NT2/D1 (cell line): ENCODE data around the gene PKNOX2.

Experiments
- DNase-seq: peaks from one replicate; pipeline ENCODE4 v3.0.0-alpha.2; 2011; ENCODE audit warnings: low read depth, low spot score
- H3K27me3 ChIP-seq: 2 replicates; pipeline ENCODE4 v1.6.0; 2011; ENCODE audit warnings: mild to moderate bottlenecking; ENCODE audit not compliant: insufficient read length, insufficient read depth
- H3K36me3 ChIP-seq: 2 replicates; pipeline ENCODE4 v1.6.1; 2011; ENCODE audit warnings: mild to moderate bottlenecking, low read length, mixed read lengths; ENCODE audit not compliant: insufficient read depth, insufficient read length
- H3K4me1 ChIP-seq: 2 replicates; pipeline ENCODE4 v1.5.1; 2011; ENCODE audit not compliant: insufficient read depth, insufficient read length
- H3K4me3 ChIP-seq: 2 replicates; pipeline ENCODE4 v1.5.1; 2011; ENCODE audit warnings: low read depth; ENCODE audit not compliant: insufficient read length
- H3K9ac ChIP-seq: 2 replicates; pipeline ENCODE4 v1.6.0; 2011; ENCODE audit warnings: low read depth; ENCODE audit not compliant: insufficient read length
- H3K9me3 ChIP-seq: 2 replicates; pipeline ENCODE4 v1.5.1; 2011; ENCODE audit warnings: mild to moderate bottlenecking, low read length; ENCODE audit not compliant: insufficient read depth
- SUZ12 ChIP-seq: IDR thresholded peaks from 2 replicates; pipeline ENCODE4 v1.6.1; 2011; ENCODE audit not compliant: insufficient read length, insufficient read depth; ENCODE audit errors: extremely low read depth
- YY1 ChIP-seq: IDR thresholded peaks from 2 replicates; pipeline ENCODE4 v1.6.1; 2011; ENCODE audit not compliant: insufficient read length, insufficient read depth
- ZNF274 ChIP-seq: IDR thresholded peaks from 2 replicates; pipeline ENCODE4 v1.6.1; 2011; ENCODE audit warnings: mild to moderate bottlenecking, low read depth, low read length

Gene PKNOX2

DNA sequence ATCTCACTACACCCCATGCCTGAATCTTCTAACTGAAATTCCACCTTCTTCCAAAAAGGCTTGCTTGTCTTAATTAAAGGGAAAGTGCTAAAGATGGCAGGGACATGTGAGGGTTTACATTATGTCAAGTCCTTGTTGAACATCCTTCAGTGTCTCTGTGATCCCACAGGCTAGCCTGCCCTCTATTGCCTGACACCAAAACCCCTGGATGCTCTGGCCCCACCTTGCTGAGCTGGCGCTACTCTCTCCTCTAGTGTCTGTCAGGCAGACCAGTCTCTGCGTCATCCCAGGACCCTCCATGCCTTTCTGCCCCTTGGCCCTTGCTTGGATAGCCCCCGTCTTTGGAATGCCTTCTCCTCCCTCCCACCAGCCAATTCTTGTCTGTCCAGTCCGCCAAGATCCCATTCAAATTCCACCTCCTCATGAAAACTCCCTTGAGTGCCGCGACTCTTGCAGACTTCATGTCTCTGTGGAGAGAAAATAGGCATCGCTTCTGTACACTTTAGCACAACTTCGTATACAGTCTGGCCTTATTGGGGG is 69.3 kb downstream of the PKNOX2 start:
- DNase-seq = no peak
- H3K9me3 ChIP-seq = no peaks in the 10 kb centered on the region
- H3K4me1 ChIP-seq = peaks cover 6% of the 10 kb centered on the region
- no peak overlapping the region for H3K9ac ChIP-seq
- no peak for TF ChIP-seq YY1
- no peak for TF ChIP-seq SUZ12
- no peak for TF ChIP-seq ZNF274
- H3K36me3 ChIP-seq = peaks cover 4% of the 10 kb centered on the region
- H3K27me3 ChIP-seq = no peaks in the 10 kb centered on the region
- H3K4me3 ChIP-seq = no peak overlapping the region

- no peak for TF ChIP-seq ZNF274
- no peak for TF ChIP-seq SUZ12
- TF ChIP-seq YY1 = no peak
- no peaks in the 10 kb centered on the region for H3K27me3 ChIP-seq
- H3K9ac ChIP-seq = no peak overlapping the region
These were observed 70.5 kb downstream of the PKNOX2 start for GRCh38 chr11:125235071-125235471.

GRCh38 chr11:125236072-125236825 is 71.7 kb downstream of the PKNOX2 start:
- Histone ChIP-seq H3K27me3 (no peaks in the 10 kb centered on the region), H3K9me3 (no peaks in the 10 kb centered on the region)
- no peak for TF ChIP-seq ZNF274
- TF ChIP-seq YY1 = no peak
- TF ChIP-seq SUZ12 = no peak

More at GRCh38 chr11:125235071-125235471, 70.5 kb downstream of the PKNOX2 start:
- peaks cover 3% of the 10 kb centered on the region for H3K4me1 ChIP-seq
- no peak for DNase-seq
- H3K9me3 ChIP-seq = no peaks in the 10 kb centered on the region
- H3K4me3 ChIP-seq = no peak overlapping the region
- peaks cover 4% of the 10 kb centered on the region for H3K36me3 ChIP-seq

GRCh38 chr11:125239585-125240560 is 75.3 kb downstream of the PKNOX2 start:
- no peak for TF ChIP-seq YY1
- TF ChIP-seq SUZ12 = no peak
- no peak for TF ChIP-seq ZNF274
- no peaks in the 10 kb centered on the region for H3K27me3 ChIP-seq
- no peaks in the 10 kb centered on the region for H3K9me3 ChIP-seq
- H3K36me3 ChIP-seq = peaks cover 4% of the 10 kb centered on the region
- H3K4me1 ChIP-seq = peaks cover 8% of the 10 kb centered on the region
- no peak for DNase-seq
- no peak overlapping the region for H3K9ac ChIP-seq
- H3K4me3 ChIP-seq = no peak overlapping the region

More at GRCh38 chr11:125236072-125236825, 71.7 kb downstream of the PKNOX2 start:
- Histone ChIP-seq H3K36me3 (peaks cover 4% of the 10 kb centered on the region), H3K4me3 (no peak overlapping the region), H3K4me1 (peaks cover 6% of the 10 kb centered on the region), H3K9ac (no peak overlapping the region)
- DNase-seq = no peak

DNA sequence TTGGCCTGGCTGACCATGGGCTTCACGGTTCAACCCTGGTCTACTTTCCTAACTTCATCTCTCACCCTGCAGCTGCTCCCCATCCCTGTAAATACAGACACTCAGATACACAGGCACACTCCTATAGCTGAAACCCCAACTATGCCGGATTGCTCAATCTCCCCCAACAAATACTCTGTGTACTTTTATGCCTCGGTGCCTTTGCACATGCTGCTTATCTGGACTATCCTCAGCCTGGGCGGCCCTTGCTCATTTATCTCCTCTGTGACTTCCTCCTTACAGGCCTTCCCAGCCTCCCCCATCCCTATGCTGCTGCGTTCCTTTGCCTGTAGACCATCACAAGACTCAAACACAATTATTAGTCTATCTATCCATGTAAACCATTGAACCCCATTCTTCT is 76.6 kb downstream of the PKNOX2 start:
- no peaks in the 10 kb centered on the region for H3K9me3 ChIP-seq
- no peak for TF ChIP-seq ZNF274
- no peak for TF ChIP-seq YY1
- TF ChIP-seq SUZ12 = no peak
- no peak overlapping the region for H3K4me3 ChIP-seq
- DNase-seq = no peak
- no peak overlapping the region for H3K9ac ChIP-seq
- peaks cover 8% of the 10 kb centered on the region for H3K4me1 ChIP-seq
- H3K27me3 ChIP-seq = no peaks in the 10 kb centered on the region
- peaks cover 4% of the 10 kb centered on the region for H3K36me3 ChIP-seq

DNA sequence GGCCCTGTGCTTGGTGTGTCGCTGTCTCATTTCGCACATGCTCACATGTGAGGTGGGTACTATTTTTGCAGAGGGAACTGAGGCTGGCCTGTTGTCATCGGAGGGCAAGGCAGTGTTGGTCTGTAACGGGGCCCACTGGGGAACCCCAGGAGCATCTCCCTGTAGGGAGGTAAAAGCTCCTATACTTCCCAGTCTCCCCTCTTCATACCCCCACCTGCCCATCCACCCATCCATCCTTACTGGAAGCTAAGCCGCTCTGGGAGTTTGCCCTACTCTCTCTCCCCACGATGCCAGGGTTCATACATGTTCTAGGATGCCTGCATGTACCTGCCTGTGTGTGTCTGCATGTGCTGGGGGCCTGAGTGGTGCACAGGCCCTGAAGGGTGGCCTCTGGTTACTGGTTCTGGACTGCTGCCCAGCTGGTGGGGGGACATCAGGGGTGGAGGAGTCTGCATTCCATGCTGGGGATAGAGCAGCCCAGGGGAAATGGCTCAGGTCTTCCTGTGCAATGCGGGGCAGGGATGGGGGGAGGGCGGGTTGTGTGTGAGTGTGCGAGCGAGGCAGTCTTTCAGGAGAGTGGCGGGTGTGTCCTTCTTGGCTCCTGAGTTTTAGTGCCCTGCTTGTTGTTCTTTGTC is 77.7 kb downstream of the PKNOX2 start:
- peaks cover 8% of the 10 kb centered on the region for H3K4me1 ChIP-seq
- no peak for DNase-seq
- no peaks in the 10 kb centered on the region for H3K36me3 ChIP-seq
- H3K4me3 ChIP-seq = no peak overlapping the region
- no peaks in the 10 kb centered on the region for H3K9me3 ChIP-seq
- TF ChIP-seq ZNF274 (no peak), SUZ12 (no peak), YY1 (no peak)
- no peak overlapping the region for H3K9ac ChIP-seq
- H3K27me3 ChIP-seq = no peaks in the 10 kb centered on the region
